ACC112 (cell line): Measurements from ENCODE around the gene TACC2.

Experiments
- H2AFZ ChIP-seq: fragments of 200-600 bp; sonication (generic); one replicate; pipeline ENCODE4 v1.6.0; 2017; ENCODE audit warnings: antibody characterized with exemption, low read length; ENCODE audit not compliant: unreplicated experiment
- H3K27ac ChIP-seq: fragments of 200-600 bp; sonication (generic); 2 replicates; pipeline ENCODE4 v1.5.1; 2014; ENCODE audit warnings: low read depth, mild to moderate bottlenecking, antibody characterized with exemption, low read length, moderate library complexity
- H3K27me3 ChIP-seq: fragments of 200-600 bp; sonication (generic); 2 replicates; pipeline ENCODE4 v1.6.1; 2014; ENCODE audit warnings: mild to moderate bottlenecking, antibody characterized with exemption, low read length, moderate library complexity, mixed read lengths; ENCODE audit not compliant: insufficient read depth
- H3K36me3 ChIP-seq: fragments of 200-600 bp; sonication (generic); 2 replicates; pipeline ENCODE4 v1.6.1; 2016; ENCODE audit warnings: mild to moderate bottlenecking, antibody characterized with exemption, low read length, moderate library complexity, mixed read lengths; ENCODE audit not compliant: insufficient read depth
- H3K4me1 ChIP-seq: fragments of 200-600 bp; sonication (generic); one replicate; pipeline ENCODE4 v1.6.1; 2016; ENCODE audit warnings: low read length, mixed read lengths; ENCODE audit not compliant: insufficient read depth, unreplicated experiment, control insufficient read depth
- H3K4me3 ChIP-seq: fragments of 200-600 bp; sonication (generic); 2 replicates; pipeline ENCODE4 v1.5.1; 2014; ENCODE audit warnings: mild to moderate bottlenecking, low read depth, low read length
- H3K79me2 ChIP-seq: fragments of 200-600 bp; sonication (generic); one replicate; pipeline ENCODE4 v1.6.0; 2016; ENCODE audit warnings: low read length; ENCODE audit not compliant: control insufficient read depth, unreplicated experiment, insufficient read depth

TACC2 gene

DNA sequence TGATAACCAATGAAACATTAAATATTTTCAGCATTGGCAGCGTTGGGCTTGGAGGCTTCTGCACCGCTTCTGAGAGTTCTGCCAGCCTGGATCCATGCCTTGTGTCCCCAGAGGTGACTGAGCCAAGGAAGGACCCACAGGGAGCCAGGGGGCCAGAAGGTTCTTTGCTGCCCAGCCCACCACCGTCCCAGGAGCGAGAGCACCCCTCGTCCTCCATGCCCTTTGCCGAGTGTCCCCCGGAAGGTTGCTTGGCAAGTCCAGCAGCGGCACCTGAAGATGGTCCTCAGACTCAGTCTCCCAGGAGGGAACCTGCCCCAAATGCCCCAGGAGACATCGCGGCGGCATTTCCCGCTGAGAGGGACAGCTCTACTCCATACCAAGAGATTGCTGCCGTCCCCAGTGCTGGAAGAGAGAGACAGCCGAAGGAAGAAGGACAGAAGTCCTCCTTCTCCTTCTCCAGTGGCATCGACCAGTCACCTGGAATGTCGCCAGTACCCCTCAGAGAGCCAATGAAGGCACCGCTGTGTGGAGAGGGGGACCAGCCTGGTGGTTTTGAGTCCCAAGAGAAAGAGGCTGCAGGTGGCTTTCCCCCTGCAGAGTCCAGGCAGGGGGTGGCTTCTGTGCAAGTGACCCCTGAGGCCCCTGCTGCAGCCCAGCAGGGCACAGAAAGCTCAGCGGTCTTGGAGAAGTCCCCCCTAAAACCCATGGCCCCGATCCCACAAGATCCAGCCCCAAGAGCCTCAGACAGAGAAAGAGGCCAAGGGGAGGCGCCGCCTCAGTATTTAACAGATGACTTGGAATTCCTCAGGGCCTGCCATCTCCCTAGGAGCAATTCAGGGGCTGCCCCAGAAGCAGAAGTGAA lies 93.9 kb downstream of the TACC2 start:
- Histone ChIP-seq H3K36me3 (no peaks in the 10 kb centered on the region), H2AFZ (no peak overlapping the region), H3K79me2 (no peaks in the 10 kb centered on the region), H3K27me3 (peaks cover 50% of the 10 kb centered on the region), H3K4me1 (no peaks in the 10 kb centered on the region), H3K4me3 (no peak overlapping the region), H3K27ac (no peak overlapping the region)

DNA sequence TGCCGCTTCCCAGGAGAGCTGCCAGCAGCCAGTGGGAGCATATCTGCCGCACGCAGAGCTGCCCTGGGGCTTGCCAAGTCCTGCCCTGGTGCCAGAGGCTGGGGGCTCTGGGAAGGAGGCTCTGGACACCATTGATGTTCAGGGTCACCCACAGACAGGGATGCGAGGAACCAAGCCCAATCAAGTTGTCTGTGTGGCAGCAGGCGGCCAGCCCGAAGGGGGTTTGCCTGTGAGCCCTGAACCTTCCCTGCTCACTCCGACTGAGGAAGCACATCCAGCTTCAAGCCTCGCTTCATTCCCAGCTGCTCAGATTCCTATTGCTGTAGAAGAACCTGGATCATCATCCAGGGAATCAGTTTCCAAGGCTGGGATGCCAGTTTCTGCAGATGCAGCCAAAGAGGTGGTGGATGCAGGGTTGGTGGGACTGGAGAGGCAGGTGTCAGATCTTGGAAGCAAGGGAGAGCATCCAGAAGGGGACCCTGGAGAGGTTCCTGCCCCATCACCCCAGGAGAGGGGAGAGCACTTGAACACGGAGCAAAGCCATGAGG lies 94.6 kb downstream of the TACC2 start:
- H3K4me1 ChIP-seq: no peaks in the 10 kb centered on the region
- peaks cover 50% of the 10 kb centered on the region for H3K27me3 ChIP-seq
- H3K27ac ChIP-seq: no peak overlapping the region

DNA sequence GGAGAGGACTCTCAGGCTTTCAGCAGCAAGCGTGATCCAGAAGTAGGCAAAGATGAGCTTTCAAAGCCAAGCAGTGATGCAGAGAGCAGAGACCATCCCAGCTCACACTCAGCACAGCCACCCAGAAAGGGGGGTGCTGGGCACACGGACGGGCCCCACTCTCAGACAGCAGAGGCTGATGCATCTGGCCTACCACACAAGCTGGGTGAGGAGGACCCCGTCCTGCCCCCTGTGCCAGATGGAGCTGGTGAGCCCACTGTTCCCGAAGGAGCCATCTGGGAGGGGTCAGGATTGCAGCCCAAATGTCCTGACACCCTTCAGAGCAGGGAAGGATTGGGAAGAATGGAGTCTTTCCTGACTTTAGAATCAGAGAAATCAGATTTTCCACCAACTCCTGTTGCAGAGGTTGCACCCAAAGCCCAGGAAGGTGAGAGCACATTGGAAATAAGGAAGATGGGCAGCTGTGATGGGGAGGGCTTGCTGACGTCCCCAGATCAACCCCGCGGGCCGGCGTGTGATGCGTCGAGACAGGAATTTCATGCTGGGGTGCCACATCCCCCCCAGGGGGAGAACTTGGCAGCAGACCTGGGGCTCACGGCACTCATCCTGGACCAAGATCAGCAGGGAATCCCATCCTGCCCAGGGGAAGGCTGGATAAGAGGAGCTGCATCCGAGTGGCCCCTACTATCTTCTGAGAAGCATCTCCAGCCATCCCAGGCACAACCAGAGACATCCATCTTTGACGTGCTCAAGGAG lies 95.5 kb downstream of the TACC2 start:
- Histone ChIP-seq H3K79me2 (no peaks in the 10 kb centered on the region), H3K4me1 (no peaks in the 10 kb centered on the region)

More for the DNA sequence above, 94.6 kb downstream of the TACC2 start:
- no peaks in the 10 kb centered on the region for H3K36me3 ChIP-seq
- no peak overlapping the region for H2AFZ ChIP-seq
- H3K4me3 ChIP-seq: no peak overlapping the region
- H3K79me2 ChIP-seq: no peaks in the 10 kb centered on the region

GRCh38 chr10:122085423-122085911 lies 96.5 kb downstream of the TACC2 start:
- H3K79me2 ChIP-seq: no peaks in the 10 kb centered on the region
- H3K36me3 ChIP-seq: no peaks in the 10 kb centered on the region
- H3K27me3 ChIP-seq: peaks cover 58% of the 10 kb centered on the region
- H3K4me3 ChIP-seq: no peak overlapping the region
- no peaks in the 10 kb centered on the region for H3K4me1 ChIP-seq
- no peak overlapping the region for H2AFZ ChIP-seq
- H3K27ac ChIP-seq: no peak overlapping the region

More for the DNA sequence above, 95.5 kb downstream of the TACC2 start:
- no peak overlapping the region for H3K4me3 ChIP-seq
- H3K27ac ChIP-seq: no peak overlapping the region
- peaks cover 53% of the 10 kb centered on the region for H3K27me3 ChIP-seq
- H3K36me3 ChIP-seq: no peaks in the 10 kb centered on the region
- no peak overlapping the region for H2AFZ ChIP-seq

DNA sequence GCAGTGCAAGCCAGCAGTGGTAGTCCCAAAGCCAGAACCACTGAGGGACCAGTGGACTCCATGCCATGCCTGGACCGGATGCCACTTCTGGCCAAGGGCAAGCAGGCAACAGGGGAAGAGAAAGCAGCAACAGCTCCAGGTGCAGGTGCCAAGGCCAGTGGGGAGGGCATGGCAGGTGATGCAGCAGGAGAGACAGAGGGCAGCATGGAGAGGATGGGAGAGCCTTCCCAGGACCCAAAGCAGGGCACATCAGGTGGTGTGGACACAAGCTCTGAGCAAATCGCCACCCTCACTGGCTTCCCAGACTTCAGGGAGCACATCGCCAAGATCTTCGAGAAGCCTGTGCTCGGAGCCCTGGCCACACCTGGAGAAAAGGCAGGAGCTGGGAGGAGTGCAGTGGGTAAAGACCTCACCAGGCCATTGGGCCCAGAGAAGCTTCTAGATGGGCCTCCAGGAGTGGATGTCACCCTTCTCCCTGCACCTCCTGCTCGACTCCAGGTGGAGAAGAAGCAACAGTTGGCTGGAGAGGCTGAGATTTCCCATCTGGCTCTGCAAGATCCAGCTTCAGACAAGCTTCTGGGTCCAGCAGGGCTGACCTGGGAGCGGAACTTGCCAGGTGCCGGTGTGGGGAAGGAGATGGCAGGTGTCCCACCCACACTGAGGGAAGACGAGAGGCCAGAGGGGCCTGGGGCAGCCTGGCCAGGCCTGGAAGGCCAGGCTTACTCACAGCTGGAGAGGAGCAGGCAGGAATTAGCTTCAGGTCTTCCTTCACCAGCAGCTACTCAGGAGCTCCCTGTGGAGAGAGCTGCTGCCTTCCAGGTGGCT lies 97.7 kb downstream of the TACC2 start:
- H2AFZ ChIP-seq: no peak overlapping the region
- H3K27ac ChIP-seq: no peak overlapping the region
- no peaks in the 10 kb centered on the region for H3K4me1 ChIP-seq

DNA sequence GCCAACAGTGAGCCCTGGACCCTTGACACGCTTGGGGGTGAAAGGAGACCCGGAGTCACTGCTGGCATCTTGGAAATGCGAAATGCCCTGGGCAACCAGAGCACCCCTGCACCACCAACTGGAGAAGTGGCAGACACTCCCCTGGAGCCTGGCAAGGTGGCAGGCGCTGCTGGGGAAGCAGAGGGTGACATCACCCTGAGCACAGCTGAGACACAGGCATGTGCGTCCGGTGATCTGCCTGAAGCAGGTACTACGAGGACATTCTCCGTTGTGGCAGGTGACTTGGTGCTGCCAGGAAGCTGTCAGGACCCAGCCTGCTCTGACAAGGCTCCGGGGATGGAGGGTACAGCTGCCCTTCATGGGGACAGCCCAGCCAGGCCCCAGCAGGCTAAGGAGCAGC lies 98.5 kb downstream of the TACC2 start:
- Histone ChIP-seq H2AFZ (no peak overlapping the region), H3K79me2 (no peaks in the 10 kb centered on the region), H3K27ac (no peak overlapping the region), H3K36me3 (no peaks in the 10 kb centered on the region), H3K4me1 (no peaks in the 10 kb centered on the region), H3K4me3 (no peak overlapping the region), H3K27me3 (peaks cover 68% of the 10 kb centered on the region)

More for the DNA sequence above, 97.7 kb downstream of the TACC2 start:
- H3K79me2 ChIP-seq: no peaks in the 10 kb centered on the region
- no peak overlapping the region for H3K4me3 ChIP-seq
- H3K36me3 ChIP-seq: no peaks in the 10 kb centered on the region
- peaks cover 62% of the 10 kb centered on the region for H3K27me3 ChIP-seq

GRCh38 chr10:122089311-122090017 lies 100.5 kb downstream of the TACC2 start:
- no peak overlapping the region for H2AFZ ChIP-seq
- H3K79me2 ChIP-seq: no peaks in the 10 kb centered on the region
- H3K36me3 ChIP-seq: no peaks in the 10 kb centered on the region
- H3K27me3 ChIP-seq: peaks cover 68% of the 10 kb centered on the region
- H3K4me1 ChIP-seq: no peaks in the 10 kb centered on the region
- no peak overlapping the region for H3K27ac ChIP-seq
- no peak overlapping the region for H3K4me3 ChIP-seq

- no peak overlapping the region for H2AFZ ChIP-seq
- no peaks in the 10 kb centered on the region for H3K36me3 ChIP-seq
- H3K79me2 ChIP-seq: no peaks in the 10 kb centered on the region
- H3K4me1 ChIP-seq: no peaks in the 10 kb centered on the region
- peaks cover 56% of the 10 kb centered on the region for H3K27me3 ChIP-seq
- H3K4me3 ChIP-seq: no peak overlapping the region
- no peak overlapping the region for H3K27ac ChIP-seq
These were observed 102.8 kb downstream of the TACC2 start for GRCh38 chr10:122091722-122092121.

DNA sequence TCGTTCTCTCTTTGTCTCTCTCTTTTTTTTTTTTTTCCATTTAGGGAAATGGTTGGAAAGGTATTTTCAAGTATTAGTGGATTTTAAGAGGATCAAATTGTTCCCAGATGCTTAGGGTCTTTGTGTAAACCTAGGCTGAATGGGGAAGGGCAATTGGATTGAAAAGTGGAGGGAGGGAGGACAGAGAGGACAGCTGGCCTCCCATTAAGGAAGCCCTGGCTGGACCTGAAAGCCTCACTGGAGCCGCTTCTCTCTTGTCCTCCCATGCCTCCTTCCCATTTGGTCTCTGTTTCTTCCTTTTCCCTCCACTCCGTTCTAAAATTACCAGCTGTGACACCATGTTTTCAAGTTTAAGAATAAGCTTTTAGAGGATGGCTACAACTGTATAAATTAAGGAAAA lies 104.1 kb downstream of the TACC2 start:
- Histone ChIP-seq H3K27ac (no peak overlapping the region), H3K36me3 (no peaks in the 10 kb centered on the region), H3K4me3 (no peak overlapping the region), H3K79me2 (no peaks in the 10 kb centered on the region), H2AFZ (no peak overlapping the region), H3K4me1 (no peaks in the 10 kb centered on the region), H3K27me3 (peaks cover 48% of the 10 kb centered on the region)
